ENCODE results near the gene ANKRD53.
"Not testable (repeated sequence)": the region's sequence is repeated elsewhere in the genome, so short reads cannot be mapped to it uniquely, and the experiment has no call there.

DNA sequence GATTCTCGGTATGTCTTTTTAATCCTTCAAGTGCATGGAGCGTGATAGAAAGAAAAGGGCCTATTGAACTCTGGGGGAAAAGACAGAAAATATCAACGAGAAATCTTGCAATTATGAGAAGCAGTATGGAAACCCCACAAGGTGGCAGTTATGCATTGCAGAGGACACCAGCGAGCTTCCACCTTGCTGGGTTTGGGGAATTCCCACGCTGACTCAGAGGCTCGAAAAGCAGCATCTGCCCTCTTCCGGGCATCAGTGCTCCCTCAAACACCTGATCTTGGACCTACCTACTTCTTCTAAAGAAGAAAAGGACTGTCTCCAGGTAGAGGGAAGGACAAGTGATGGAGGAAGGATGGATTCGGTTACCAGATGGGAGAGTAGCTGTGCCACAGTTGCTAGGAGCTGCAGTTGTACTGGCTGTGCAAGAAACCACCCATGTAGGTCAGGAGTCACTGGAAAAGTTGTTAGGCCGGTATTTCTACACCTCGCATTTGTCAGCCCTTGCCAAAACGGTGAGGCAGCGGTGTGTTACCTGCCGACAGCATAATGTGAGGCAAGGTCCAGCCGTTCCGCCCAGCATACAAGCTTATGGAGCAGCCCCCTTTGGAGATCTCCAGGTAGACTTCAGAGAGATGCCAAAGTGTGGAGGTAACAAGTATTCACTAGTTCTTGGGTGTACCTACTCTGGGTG, 45.3 kb downstream of the ANKRD53 start:
- not testable (repeated sequence) for TF ChIP-seq POLR2A (IDR thresholded peaks at IDR 0.05)
- TF ChIP-seq, protein P1, sequence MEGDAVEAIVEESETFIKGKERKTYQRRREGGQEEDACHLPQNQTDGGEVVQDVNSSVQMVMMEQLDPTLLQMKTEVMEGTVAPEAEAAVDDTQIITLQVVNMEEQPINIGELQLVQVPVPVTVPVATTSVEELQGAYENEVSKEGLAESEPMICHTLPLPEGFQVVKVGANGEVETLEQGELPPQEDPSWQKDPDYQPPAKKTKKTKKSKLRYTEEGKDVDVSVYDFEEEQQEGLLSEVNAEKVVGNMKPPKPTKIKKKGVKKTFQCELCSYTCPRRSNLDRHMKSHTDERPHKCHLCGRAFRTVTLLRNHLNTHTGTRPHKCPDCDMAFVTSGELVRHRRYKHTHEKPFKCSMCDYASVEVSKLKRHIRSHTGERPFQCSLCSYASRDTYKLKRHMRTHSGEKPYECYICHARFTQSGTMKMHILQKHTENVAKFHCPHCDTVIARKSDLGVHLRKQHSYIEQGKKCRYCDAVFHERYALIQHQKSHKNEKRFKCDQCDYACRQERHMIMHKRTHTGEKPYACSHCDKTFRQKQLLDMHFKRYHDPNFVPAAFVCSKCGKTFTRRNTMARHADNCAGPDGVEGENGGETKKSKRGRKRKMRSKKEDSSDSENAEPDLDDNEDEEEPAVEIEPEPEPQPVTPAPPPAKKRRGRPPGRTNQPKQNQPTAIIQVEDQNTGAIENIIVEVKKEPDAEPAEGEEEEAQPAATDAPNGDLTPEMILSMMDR (IDR thresholded peaks at IDR 0.05): peak; percentile 11 to 66 (median 36)

Data from esophagus squamous epithelium (tissue), 4 donors.